Raji (cell line): ENCODE results near the gene CACNA1I.
A peak's percentile ranks its signal among the peaks of the same experiment; 100 is the strongest.

Source experiments
- POLR2A ChIP-seq: IDR thresholded peaks from 2 replicates; pipeline ENCODE4 v1.6.1; 2011; ENCODE audit warnings: low read depth, low read length, control low read depth; ENCODE audit not compliant: insufficient read depth

The CACNA1I gene

GRCh38 chr22:39570665-39571064 lies at the start of gene CACNA1I:
TSS of gene CACNA1I (plus strand) at chr22:39570753. CDS start at chr22:39570753, 0 bp downstream.
- no peak for TF ChIP-seq POLR2A

- peak; percentile 49; the same call in 1 of the 2 replicates for TF ChIP-seq POLR2A
Measured at GRCh38 chr22:39522567-39523300, 47.8 kb upstream of the CACNA1I start.

GRCh38 chr22:39524089-39524752 lies 46.3 kb upstream of the CACNA1I start:
- peak; percentile 47; the same call in 1 of the 2 replicates for TF ChIP-seq POLR2A

- 0 out of 2 replicates have a peak, but pooled peaks have one; percentile 28 for TF ChIP-seq POLR2A
Measured at GRCh38 chr22:39524753-39525657, 45.5 kb upstream of the CACNA1I start.

GRCh38 chr22:39525658-39525975 lies 44.9 kb upstream of the CACNA1I start:
- TF ChIP-seq POLR2A = no peak

- TF ChIP-seq POLR2A = 0 out of 2 replicates have a peak, but pooled peaks have one; percentile 32
Measured at GRCh38 chr22:39526736-39527171, 43.8 kb upstream of the CACNA1I start.

- no peak; the same call in 1 of the 2 replicates for TF ChIP-seq POLR2A
Measured at GRCh38 chr22:39527481-39527961, 43.0 kb upstream of the CACNA1I start.

- no peak for TF ChIP-seq POLR2A
Measured at GRCh38 chr22:39528080-39528661, 42.4 kb upstream of the CACNA1I start.

GRCh38 chr22:39528681-39529486 lies 41.7 kb upstream of the CACNA1I start:
- TF ChIP-seq POLR2A = peak; percentile 54

- TF ChIP-seq POLR2A = no peak
Measured at GRCh38 chr22:39529487-39529851, 41.1 kb upstream of the CACNA1I start.

GRCh38 chr22:39530116-39530515 lies 40.4 kb upstream of the CACNA1I start:
- no peak for TF ChIP-seq POLR2A

GRCh38 chr22:39530692-39531331 lies 39.7 kb upstream of the CACNA1I start:
- TF ChIP-seq POLR2A = no peak

GRCh38 chr22:39532215-39533073 lies 38.1 kb upstream of the CACNA1I start, which contains the start of gene RPS19BP1:
TSS of gene RPS19BP1 (minus strand) at chr22:39532748. CDS start at chr22:39532738, 10 bp downstream.
- TF ChIP-seq POLR2A = peak; percentile 94
